Measurements from ENCODE around the gene PIGP.
"Not testable (repeated sequence)": the region's sequence is repeated elsewhere in the genome, so short reads cannot be mapped to it uniquely, and the experiment has no call there.

Gene PIGP

GRCh38 chr21:37075214-37075770 lies 2.4 kb upstream of the PIGP start:
- no peak for DNase-seq

GRCh38 chr21:37074546-37074945 lies 1.7 kb upstream of the PIGP start:
- DNase-seq, result no peak

GRCh38 chr21:37074197-37074510 lies 1.3 kb upstream of the PIGP start:
- no peak for DNase-seq

GRCh38 chr21:37073417-37074196 lies 736 bp upstream of the PIGP start:
- peak; percentile 57 for DNase-seq

GRCh38 chr21:37072274-37072987 lies 440 bp downstream of the PIGP start:
- peak; percentile 60 for DNase-seq

GRCh38 chr21:37071561-37072273 lies 1.2 kb downstream of the PIGP start:
- no peak for DNase-seq

- no peak for DNase-seq
Measured at GRCh38 chr21:37065561-37066177, 7.2 kb downstream of the PIGP start.

- DNase-seq, result no peak
Measured at GRCh38 chr21:37064841-37065240, 8.0 kb downstream of the PIGP start.

GRCh38 chr21:37063433-37063832 lies 9.4 kb downstream of the PIGP start:
- DNase-seq, result no peak

GRCh38 chr21:37062593-37062935 lies 10.3 kb downstream of the PIGP start:
- DNase-seq, result no peak

GRCh38 chr21:37061926-37062592 lies 10.8 kb downstream of the PIGP start:
- DNase-seq, result no peak

GRCh38 chr21:37060296-37060695 lies 12.6 kb downstream of the PIGP start:
- no peak for DNase-seq

- DNase-seq, result no peak
Measured at GRCh38 chr21:37059181-37059580, 13.7 kb downstream of the PIGP start.

- DNase-seq, result no peak
Measured at GRCh38 chr21:37058261-37058660, 14.6 kb downstream of the PIGP start.

- DNase-seq, result no peak
Measured at GRCh38 chr21:37057614-37058013, 15.3 kb downstream of the PIGP start.

GRCh38 chr21:37055271-37055855 lies 17.5 kb downstream of the PIGP start:
- no peak for DNase-seq

- DNase-seq, result not testable (repeated sequence)
Measured at GRCh38 chr21:37049741-37050140, 23.1 kb downstream of the PIGP start.

- DNase-seq, result no peak
Measured at GRCh38 chr21:37047079-37047478, 25.8 kb downstream of the PIGP start.

- DNase-seq, result no peak
Measured at GRCh38 chr21:37045556-37045955, 27.3 kb downstream of the PIGP start.

GRCh38 chr21:37045149-37045548 lies 27.7 kb downstream of the PIGP start:
- no peak for DNase-seq

GRCh38 chr21:37044643-37045042 lies 28.2 kb downstream of the PIGP start:
- DNase-seq, result no peak

- DNase-seq, result no peak
Measured at GRCh38 chr21:37043818-37044217, 29.1 kb downstream of the PIGP start.
